ENCODE data around the gene SSC5D.
"Not testable (repeated sequence)": the region's sequence is repeated elsewhere in the genome, so short reads cannot be mapped to it uniquely, and the experiment has no call there.

The SSC5D gene

GRCh38 chr19:55502197-55502952 lies 14.1 kb downstream of the SSC5D start:
- DNase-seq (ENCODE audit: low read depth in 2 of 3, low spot score in 2 of 3) = no peak

- DNase-seq (ENCODE audit: low read depth in 2 of 3, low spot score in 2 of 3) = no peak
These were observed 14.9 kb downstream of the SSC5D start for GRCh38 chr19:55503157-55503501.

- DNase-seq (ENCODE audit: low read depth in 2 of 3, low spot score in 2 of 3) = peak; percentile 81 to 99 (median 99)
These were observed 15.4 kb downstream of the SSC5D start for GRCh38 chr19:55503502-55504251.

GRCh38 chr19:55504252-55504603 lies 16.0 kb downstream of the SSC5D start:
- DNase-seq (ENCODE audit: low read depth in 2 of 3, low spot score in 2 of 3) = no peak

GRCh38 chr19:55504981-55505380 lies 16.7 kb downstream of the SSC5D start:
- DNase-seq (ENCODE audit: low read depth in 2 of 3, low spot score in 2 of 3) = no peak

DNA sequence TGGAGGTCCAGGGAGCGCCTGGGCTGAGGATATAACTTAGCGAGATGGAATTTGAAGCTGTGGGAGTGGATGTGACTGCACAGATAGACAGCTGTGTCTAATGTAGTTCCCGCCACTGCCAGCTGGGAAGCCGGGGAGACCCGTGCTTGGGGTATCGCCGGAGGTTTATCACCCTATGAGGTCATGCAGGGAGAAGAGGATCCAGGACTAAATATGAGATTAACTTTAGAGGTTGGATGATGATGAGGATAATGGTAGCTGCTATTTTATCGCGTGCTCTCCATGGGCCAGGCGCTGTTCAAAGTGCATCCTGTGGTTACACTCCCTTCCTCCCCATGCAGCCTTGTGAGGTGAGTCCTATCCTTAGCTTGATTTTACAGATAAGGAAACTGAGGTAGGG lies 19.9 kb downstream of the SSC5D start:
- no peak for DNase-seq (ENCODE audit: low read depth in 2 of 3, low spot score in 2 of 3)

DNA sequence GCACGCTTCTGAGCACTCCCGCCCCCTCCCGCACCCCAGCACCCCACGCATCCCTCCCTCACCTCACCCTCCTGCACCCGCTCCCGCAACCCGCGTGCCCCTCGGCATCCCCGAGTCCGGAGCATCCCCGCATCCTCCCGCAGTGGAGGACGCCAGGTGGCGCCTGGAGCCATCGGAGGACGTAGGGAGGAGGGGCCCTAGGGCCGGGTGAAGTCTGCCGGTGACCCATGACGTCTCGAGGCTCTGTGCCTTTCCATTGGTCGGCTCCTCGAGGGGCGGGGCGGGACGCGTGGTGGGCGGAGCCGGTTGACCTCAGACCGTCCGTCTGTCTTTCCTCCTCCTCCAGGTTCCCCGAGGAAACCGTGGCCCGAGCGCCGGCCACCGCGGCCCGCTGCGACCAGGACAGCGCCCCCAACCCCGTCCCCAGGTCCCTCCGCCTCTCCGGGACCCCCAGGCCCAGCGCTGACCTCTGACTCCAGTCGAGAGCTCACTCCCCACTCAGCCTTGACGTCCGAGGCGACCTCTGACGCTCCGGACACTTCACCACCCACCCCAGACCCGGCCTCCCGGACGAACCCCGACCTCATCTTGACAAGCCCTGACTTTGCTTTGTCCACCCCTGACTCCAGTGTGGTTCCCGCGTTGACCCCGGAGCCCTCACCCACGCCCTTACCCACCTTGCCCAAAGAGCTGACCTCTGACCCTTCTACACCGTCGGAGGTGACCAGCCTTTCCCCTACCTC lies 28.8 kb downstream of the SSC5D start:
- peak; percentile 77 to 93 (median 93) for DNase-seq (ENCODE audit: low read depth in 2 of 3, low spot score in 2 of 3)

GRCh38 chr19:55519451-55520311 lies 31.4 kb downstream of the SSC5D start:
- DNase-seq (ENCODE audit: low read depth in 2 of 3, low spot score in 2 of 3) = no peak

DNA sequence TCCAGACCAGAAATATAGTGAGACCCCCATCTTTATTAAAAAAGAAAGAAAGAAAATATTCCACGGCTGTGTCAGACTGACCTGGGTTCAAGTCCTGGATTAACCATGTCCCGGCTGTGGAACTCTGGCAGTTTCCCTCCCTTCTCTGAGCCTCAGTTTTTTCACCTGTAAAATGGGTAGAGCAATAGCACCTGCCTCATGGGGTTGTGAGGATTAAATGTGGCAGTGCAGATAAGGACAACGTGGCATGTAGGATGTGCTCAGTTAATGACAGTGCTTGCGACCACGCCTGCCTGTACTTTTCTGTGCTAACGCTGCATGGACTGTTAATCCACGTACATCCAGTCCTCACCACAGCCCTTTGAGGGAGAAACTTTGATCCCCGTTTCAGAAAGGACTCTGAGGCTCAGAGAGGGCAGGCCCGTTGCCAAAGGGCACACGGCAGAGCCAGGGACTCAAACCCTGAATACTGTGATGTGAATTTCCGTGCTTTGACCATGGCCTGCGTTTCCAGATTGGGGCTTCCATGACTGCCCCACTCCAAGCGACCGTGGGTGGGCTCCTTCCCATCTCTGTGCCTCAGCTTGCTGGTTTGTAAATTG lies 32.6 kb downstream of the SSC5D start:
- DNase-seq (ENCODE audit: low read depth in 2 of 3, low spot score in 2 of 3) = no peak

DNA sequence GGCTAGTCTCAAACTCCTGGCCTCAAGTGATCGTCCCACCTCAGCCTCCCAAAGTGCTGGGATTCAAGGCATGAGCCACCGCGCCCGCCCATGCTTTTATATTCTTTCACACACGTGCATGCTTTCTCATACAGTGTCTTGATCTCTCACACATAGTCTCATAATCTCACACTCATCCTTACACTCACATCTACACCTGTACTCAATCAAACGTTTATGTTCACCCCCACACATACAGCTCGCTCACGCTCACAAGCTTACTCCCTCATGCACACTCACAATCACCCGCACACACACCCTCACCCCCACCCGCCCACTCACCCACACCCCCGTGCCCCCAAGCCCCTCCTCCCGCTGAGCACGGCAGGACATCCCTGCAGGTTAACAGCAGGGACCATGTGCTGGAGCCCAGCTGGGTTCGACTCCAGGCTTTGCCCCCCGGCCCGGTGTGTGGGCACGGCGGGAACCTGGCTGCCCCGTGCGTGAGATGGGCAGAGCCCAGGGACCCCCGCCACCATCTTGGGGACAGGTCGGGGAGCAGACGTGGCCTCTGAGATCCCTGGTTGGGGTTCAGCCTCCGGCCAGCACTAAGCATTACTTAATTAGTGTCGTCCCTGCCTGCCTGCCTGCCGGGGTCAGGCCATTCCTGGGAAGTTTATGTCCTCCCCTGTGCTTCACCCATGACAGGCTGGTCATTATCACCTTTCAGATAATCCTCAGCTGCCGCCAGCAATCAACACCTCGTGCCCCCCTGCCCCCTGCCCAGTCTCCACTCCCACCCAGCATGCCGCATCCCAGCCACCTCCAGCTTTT lies 37.3 kb downstream of the SSC5D start:
- no peak for DNase-seq (ENCODE audit: low read depth in 2 of 3, low spot score in 2 of 3)

- no peak for DNase-seq (ENCODE audit: low read depth in 2 of 3, low spot score in 2 of 3)
These were observed 38.3 kb downstream of the SSC5D start for GRCh38 chr19:55526216-55527196.

DNA sequence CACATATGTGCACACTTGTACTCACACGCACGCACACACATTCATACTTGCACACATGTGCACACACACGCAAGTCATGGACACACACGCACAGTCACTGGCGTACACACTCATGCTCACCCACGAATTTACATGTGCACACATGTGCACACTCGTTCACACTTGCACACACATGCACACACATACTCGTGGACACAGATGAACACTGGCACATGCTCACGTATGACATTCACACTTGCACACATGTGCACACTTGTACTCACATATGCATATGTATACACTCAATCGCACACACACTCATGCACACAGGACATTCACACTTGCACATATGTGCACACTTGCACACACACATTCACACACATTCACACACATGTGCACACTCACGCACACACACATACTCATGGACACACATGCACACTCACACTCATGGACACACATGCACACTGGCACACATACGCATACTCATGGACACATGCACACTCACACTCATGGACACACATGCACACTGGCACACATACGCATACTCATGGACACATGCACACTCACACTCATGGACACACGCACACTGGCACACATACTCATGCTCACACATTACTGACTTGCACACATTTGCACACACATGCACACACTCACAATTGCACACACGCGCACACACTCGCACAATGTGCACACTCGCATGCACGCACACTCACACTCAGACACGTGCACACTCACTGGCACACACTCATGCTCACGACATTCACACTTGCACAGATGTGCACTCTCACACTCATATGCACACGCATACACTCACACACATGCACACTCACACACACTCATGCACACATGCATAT lies 39.2 kb downstream of the SSC5D start:
- no peak for DNase-seq (ENCODE audit: low read depth in 2 of 3, low spot score in 2 of 3)

DNA sequence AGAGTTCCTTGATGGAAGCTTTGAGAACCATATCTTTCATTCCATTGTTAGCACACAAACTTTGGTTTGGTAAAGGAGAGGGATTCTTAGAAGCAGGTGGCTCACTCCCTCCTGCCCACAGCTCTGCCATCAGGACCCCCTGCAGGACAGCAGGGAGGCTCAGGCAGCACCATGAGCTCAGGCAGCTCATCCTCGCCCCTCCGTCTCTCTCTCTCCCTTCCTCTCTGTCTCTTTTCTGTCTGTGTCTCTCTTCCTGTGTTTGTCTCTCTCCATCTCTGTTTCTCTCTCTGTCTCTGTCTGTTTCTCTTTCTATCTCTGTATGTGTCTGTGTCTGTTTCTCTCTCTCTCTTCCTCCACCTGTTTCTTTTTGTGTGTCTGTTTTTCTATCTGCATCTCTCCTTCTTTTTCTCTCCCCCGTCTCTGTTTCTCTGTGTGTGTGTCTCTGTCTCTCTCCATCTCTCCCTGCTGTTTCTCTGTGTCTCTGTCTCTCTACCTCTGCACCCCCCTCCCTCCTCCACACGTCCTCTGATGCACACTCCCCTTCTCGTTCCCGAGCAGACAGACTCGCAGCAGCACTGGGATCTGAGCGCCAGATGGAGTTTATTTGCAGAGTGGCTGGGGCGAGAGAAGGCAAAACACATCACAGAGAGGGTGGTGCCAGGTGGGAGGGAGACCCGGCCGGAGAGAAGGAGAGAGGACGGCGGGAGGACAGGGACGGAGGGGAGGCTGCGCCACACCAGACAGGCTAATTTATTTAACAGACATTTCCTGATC lies 40.0 kb downstream of the SSC5D start:
- no peak for DNase-seq (ENCODE audit: low read depth in 2 of 3, low spot score in 2 of 3)

GRCh38 chr19:55529636-55530234 lies 41.5 kb downstream of the SSC5D start:
- no peak for DNase-seq (ENCODE audit: low read depth in 2 of 3, low spot score in 2 of 3)

GRCh38 chr19:55530996-55531395 lies 42.8 kb downstream of the SSC5D start:
- DNase-seq (ENCODE audit: low read depth in 2 of 3, low spot score in 2 of 3) = no peak

DNA sequence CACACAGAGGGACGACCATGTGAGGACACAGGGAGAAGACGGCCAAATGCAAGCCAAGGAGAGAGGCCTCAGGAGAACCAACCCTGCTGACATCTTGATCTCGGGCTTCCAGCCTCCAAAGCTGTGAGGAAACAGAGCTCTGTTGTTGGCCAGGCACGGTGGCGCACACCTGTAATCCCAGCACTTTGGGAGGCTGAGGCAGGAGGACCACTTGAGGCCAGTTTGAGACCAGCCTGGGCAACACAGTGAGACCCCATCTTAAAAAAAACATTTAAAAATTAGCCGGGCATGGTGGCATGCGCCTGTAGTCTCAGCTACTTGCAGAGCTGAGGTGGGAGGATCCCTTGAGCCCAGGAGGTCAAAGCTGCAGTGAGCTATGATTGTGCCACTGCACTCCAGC lies 46.0 kb downstream of the SSC5D start:
- not testable (repeated sequence) for DNase-seq (ENCODE audit: low read depth in 2 of 3, low spot score in 2 of 3)

Data from activated CD8-positive, alpha-beta memory T cell treated with anti-CD3 and anti-CD28 coated beads for 48 hours (primary cell).